PC-3 (cell line): ENCODE results near the gene EPHB1. TPM values are rescaled to one million over a fixed set of nuclear protein-coding genes. Genes with fewer than 3 reads are reported as not detected.
"Not testable (repeated sequence)": the region's sequence is repeated elsewhere in the genome, so short reads cannot be mapped to it uniquely, and the experiment has no call there.

Experiments
- ATAC-seq: fragments of 200-7000 bp; cut with Tn5 transposase; 2 replicates; pipeline ENCODE4 v1.9.1; 2020; ENCODE audit warnings: mild to moderate bottlenecking, moderate library complexity
- BruUV-seq: library from RNA; stranded (reverse); fragments of 400-500 nt; replicated peaks from 2 replicates; lab custom pipeline; 2021; lab: Mats Ljungman, UMichigan
- CTCF ChIA-PET: fragments of 300-600 bp; sonication (Branson Sonifier 250); formaldehyde crosslinking; loops from one replicate; lab custom pipeline; 2022; ENCODE audit warnings: antibody characterized with exemption; lab: Charles Lee
- POLR2A ChIA-PET: fragments of 300-600 bp; sonication (Branson Sonifier 250); formaldehyde crosslinking; loops from one replicate; lab custom pipeline; 2022; ENCODE audit warnings: antibody characterized with exemption; ENCODE audit not compliant: unreplicated experiment; lab: Charles Lee
- DNase-seq: peaks from one replicate; pipeline ENCODE4 v3.0.0-alpha.2; 2015
- H2AFZ ChIP-seq: fragments of 300-600 bp; sonication (generic); 2 replicates; pipeline ENCODE4 v1.6.0; 2016; ENCODE audit warnings: antibody characterized with exemption, low read length
- H3F3A ChIP-seq: fragments of 300-600 bp; sonication (generic); one replicate; pipeline ENCODE4 v1.6.0; 2017; ENCODE audit warnings: antibody characterized with exemption, low read length, control low read depth, mild to moderate bottlenecking; ENCODE audit not compliant: unreplicated experiment
- H3K27ac ChIP-seq: fragments of 300-600 bp; sonication (generic); 2 replicates; pipeline ENCODE4 v1.5.1; 2016; ENCODE audit warnings: mild to moderate bottlenecking, low read length
- H3K27me3 ChIP-seq: fragments of 300-600 bp; sonication (generic); 2 replicates; pipeline ENCODE4 v1.6.1; 2016; ENCODE audit warnings: low read length, mixed read lengths
- H3K36me3 ChIP-seq: fragments of 300-600 bp; sonication (generic); 2 replicates; pipeline ENCODE4 v1.6.1; 2016; ENCODE audit warnings: low read depth, mixed run types, low read length, mixed read lengths
- H3K4me1 ChIP-seq: fragments of 300-600 bp; sonication (generic); 2 replicates; pipeline ENCODE4 v1.5.1; 2016; ENCODE audit warnings: low read length; ENCODE audit not compliant: insufficient read depth
- H3K4me2 ChIP-seq: fragments of 300-600 bp; sonication (generic); 2 replicates; pipeline ENCODE4 v1.6.0; 2016; ENCODE audit warnings: low read length
- H3K4me3 ChIP-seq: fragments of 300-600 bp; sonication (generic); 2 replicates; pipeline ENCODE4 v1.5.1; 2016; ENCODE audit warnings: mild to moderate bottlenecking, low read length, mixed read lengths
- H3K79me2 ChIP-seq: fragments of 300-600 bp; sonication (generic); 2 replicates; pipeline ENCODE4 v1.6.1; 2017; ENCODE audit warnings: low read length, mixed read lengths
- H3K9ac ChIP-seq: fragments of 300-600 bp; sonication (generic); 2 replicates; pipeline ENCODE4 v1.6.0; 2016; ENCODE audit warnings: mild to moderate bottlenecking, low read length
- H3K9me2 ChIP-seq: fragments of 300-600 bp; sonication (generic); replicated peaks from 2 replicates; pipeline ENCODE4 v1.6.1; 2016; ENCODE audit warnings: mixed run types, low read length, mixed read lengths
- H3K9me3 ChIP-seq: fragments of 300-600 bp; sonication (generic); 2 replicates; pipeline ENCODE4 v1.6.1; 2016; ENCODE audit warnings: low read length, mixed read lengths
- H4K20me1 ChIP-seq: fragments of 300-600 bp; sonication (generic); 2 replicates; pipeline ENCODE4 v1.6.1; 2016; ENCODE audit warnings: low read length, mixed read lengths
- CTCF ChIP-seq: fragments of 300-600 bp; sonication (generic); conservative IDR thresholded peaks from 2 replicates; pipeline ENCODE4 v1.5.1; 2017; ENCODE audit warnings: antibody characterized with exemption, low read depth, mild to moderate bottlenecking, low read length
- EZH2 ChIP-seq: fragments of 300-600 bp; sonication (generic); IDR thresholded peaks from one replicate; pipeline ENCODE4 v1.6.1; 2017; ENCODE audit warnings: antibody characterized with exemption, mild to moderate bottlenecking, low read length; ENCODE audit not compliant: unreplicated experiment
- EZH2phosphoT487 ChIP-seq: fragments of 300-600 bp; sonication (generic); IDR thresholded peaks from 2 replicates; pipeline ENCODE4 v1.6.1; 2018; ENCODE audit warnings: mild to moderate bottlenecking, antibody characterized with exemption, low read length, borderline replicate concordance
- intact Hi-C: fragments of 100-400 bp; cut with micrococcal nuclease; formaldehyde crosslinking; loops from 2 replicates; pipeline ENCODE4 v1.9.0; 2023
- total RNA-seq: library from RNA; depleted of rRNA; stranded (reverse); fragments of >200 nt; gene quantifications from 2 replicates; pipeline ENCODE4 v1.2.3, GENCODE V29; 2014

The EPHB1 gene
- total RNA-seq, 1 experiment from 2014 or later: 0.69 TPM

DNA sequence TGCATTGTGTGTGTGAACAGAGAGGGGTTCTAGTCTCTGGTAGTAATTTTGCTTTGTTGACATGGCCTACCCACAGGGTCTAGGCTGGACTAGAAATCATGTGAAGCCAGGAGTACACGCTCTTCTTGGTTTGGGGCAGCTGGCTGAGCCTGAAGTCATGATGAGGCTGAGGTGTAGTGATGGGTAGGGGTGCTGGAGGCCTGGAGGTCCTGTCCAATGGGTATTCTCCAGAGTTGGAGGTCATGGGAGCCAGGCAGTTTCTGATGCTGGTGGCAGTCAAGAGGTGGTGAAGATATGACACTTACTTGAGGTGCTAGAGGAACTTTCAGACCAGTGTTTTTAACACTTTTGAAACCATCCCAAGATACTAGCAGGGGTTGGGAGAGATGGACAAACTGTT, 18.5 kb upstream of the EPHB1 start:
- H3K9ac ChIP-seq: no peak overlapping the region
- H3K27me3 ChIP-seq: no peaks in the 10 kb centered on the region
- H3K4me3 ChIP-seq: no peak overlapping the region
- DNase-seq: no peak
- ChIA-PET POLR2A (no interaction called here), CTCF (no interaction called here)
- TF ChIP-seq EZH2phosphoT487: no peak
- no peak for TF ChIP-seq CTCF
- no peak for TF ChIP-seq EZH2
- H3K9me3 ChIP-seq: no peaks in the 10 kb centered on the region
- no peak overlapping the region for H3K4me2 ChIP-seq
- no peaks in the 10 kb centered on the region for H3K4me1 ChIP-seq
- H3F3A ChIP-seq: no peaks in the 10 kb centered on the region
- no peaks in the 10 kb centered on the region for H3K9me2 ChIP-seq
- ATAC-seq: no peak
- no peak overlapping the region for H3K27ac ChIP-seq
- no TSS peak for BruUV-seq
- H2AFZ ChIP-seq: no peak overlapping the region
- H3K79me2 ChIP-seq: no peaks in the 10 kb centered on the region
- H4K20me1 ChIP-seq: no peaks in the 10 kb centered on the region
- intact Hi-C loops: no loop called here
- no peaks in the 10 kb centered on the region for H3K36me3 ChIP-seq

DNA sequence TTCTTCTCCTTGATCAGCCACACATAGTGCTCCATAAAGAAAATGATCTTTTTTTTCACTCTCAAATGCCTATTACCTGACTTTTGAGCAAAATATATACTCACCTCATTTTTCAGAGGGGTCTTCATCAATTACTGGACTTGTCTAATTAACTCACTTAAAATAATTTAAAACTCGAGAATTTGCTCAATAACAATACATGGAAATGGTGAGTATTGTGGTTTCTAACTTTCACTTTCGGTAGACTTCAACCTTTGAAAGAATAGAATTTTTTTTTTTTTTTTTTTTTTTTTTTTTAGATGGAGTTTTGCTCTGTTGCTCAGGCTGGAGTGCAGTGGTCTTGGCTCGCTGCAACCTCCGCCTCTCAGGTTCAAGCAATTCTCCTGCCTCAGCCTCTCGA, 17.7 kb upstream of the EPHB1 start:
- ATAC-seq (no peak), DNase-seq (no peak)
- ChIA-PET POLR2A (no interaction called here), CTCF (no interaction called here)
- intact Hi-C loops: no loop called here
- Histone ChIP-seq H3F3A (no peaks in the 10 kb centered on the region), H4K20me1 (no peaks in the 10 kb centered on the region), H3K9ac (no peak overlapping the region), H3K4me3 (no peak overlapping the region), H3K27me3 (no peaks in the 10 kb centered on the region), H3K4me1 (no peaks in the 10 kb centered on the region), H3K9me2 (no peaks in the 10 kb centered on the region), H3K27ac (no peak overlapping the region), H2AFZ (no peak overlapping the region), H3K9me3 (no peaks in the 10 kb centered on the region), H3K79me2 (no peaks in the 10 kb centered on the region), H3K36me3 (no peaks in the 10 kb centered on the region), H3K4me2 (no peak overlapping the region)
- TF ChIP-seq EZH2phosphoT487 (no peak), EZH2 (no peak), CTCF (no peak)
- BruUV-seq: no TSS peak

GRCh38 chr3:134788283-134788682, 6.8 kb upstream of the EPHB1 start:
- H3K9me3 ChIP-seq, H3K79me2 ChIP-seq, DNase-seq, H3F3A ChIP-seq, ATAC-seq, H3K4me2 ChIP-seq, H3K4me3 ChIP-seq, H3K36me3 ChIP-seq, H2AFZ ChIP-seq, H3K9ac ChIP-seq, H3K4me1 ChIP-seq, H3K9me2 ChIP-seq, CTCF ChIA-PET, POLR2A ChIA-PET, BruUV-seq, H3K27ac ChIP-seq, intact Hi-C loops, H4K20me1 ChIP-seq: not testable (repeated sequence)
- H3K27me3 ChIP-seq: peaks cover 28% of the 10 kb centered on the region
